Colon (tissue), 2 donors: ENCODE data around the gene DYNC1I1.

Experiments
- FAIRE-seq: peaks from 2 replicates; lab custom pipeline; 2012; peaks lifted over from hg19 to GRCh38; lab: Jason Lieb, UNC
- donor health status: control.
- donor health status: control.

DYNC1I1 gene

GRCh38 chr7:95772298-95772770, at the start of gene DYNC1I1:
Gene DYNC1I1, plus strand, starts transcription at chr7:95772554. Its CDS starts 32,176 bp downstream, at chr7:95804730.
- FAIRE-seq = no peak

DNA sequence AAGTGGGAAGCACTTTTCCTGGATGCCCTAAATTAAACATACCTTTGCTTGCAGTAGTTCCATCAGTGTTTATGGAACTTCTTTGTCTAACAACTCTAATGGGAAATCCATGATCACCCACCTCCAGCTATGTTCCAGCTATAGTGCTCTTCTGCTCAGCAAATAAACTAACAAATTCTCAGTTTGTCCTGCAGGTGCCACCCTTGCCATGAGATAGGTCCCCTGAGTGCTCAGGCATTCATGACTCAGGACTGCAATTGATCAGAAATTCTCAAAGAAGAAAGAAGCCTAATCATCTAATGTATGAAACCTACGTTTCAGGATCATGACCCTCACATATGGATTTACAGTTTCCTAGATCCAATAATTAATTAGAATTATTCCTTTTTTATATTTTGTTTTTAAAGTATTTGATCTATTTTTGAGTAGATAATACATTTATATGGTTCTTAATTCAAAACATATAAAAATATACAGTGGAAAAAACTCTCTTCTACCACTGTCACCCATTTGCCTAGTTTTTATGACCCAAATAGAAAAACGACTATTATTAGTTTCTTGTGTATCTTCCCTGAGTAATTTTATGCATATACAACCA, 48.7 kb upstream of the DYNC1I1 start:
- FAIRE-seq = no peak

- no peak for FAIRE-seq
Observed at GRCh38 chr7:95725205-95725604, 47.1 kb upstream of the DYNC1I1 start.

- no peak for FAIRE-seq
Observed at GRCh38 chr7:95730493-95731280, 41.7 kb upstream of the DYNC1I1 start.

DNA sequence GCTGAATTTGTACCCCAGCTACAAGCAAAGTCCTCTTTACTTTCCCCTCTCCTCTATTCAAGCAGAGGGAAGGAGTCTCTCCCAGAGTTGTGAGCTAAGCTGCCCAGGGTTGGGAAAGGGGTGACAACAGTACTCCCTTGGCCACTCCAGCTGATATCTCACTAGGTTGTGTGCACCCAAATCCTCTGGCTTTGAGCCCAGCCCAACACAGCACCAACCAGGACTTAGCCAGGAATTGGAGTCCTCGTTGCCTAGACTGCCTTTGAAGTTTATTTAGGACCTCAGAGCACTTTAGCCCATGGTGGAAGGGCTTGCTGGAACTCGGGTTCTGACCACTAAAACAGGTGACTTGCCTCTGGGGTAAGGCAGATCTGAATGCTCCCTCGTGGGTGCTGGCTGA, 35.7 kb upstream of the DYNC1I1 start:
- FAIRE-seq = no peak

- FAIRE-seq = no peak
Observed at GRCh38 chr7:95737828-95738505, 34.4 kb upstream of the DYNC1I1 start.

GRCh38 chr7:95749044-95749443, 23.3 kb upstream of the DYNC1I1 start:
- no peak for FAIRE-seq

DNA sequence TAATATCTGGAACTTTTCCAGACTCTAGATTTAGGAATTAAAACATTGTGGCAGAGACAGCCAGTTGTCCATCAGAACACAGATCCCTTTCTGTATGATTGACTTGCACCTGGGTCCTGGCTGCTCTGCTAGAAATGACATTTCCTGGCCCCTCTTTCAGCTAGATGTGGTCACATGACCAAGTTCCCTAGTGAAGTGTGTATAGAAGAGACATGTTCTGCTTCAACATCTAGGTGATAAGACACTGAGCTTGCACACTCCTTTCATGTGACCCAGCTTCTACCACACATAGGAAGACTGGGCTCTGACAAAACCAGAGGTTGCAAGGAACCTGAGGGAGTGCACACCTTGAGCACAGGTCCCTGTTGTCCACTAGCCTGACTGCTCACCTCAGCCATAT, 22.8 kb upstream of the DYNC1I1 start:
- no peak for FAIRE-seq

DNA sequence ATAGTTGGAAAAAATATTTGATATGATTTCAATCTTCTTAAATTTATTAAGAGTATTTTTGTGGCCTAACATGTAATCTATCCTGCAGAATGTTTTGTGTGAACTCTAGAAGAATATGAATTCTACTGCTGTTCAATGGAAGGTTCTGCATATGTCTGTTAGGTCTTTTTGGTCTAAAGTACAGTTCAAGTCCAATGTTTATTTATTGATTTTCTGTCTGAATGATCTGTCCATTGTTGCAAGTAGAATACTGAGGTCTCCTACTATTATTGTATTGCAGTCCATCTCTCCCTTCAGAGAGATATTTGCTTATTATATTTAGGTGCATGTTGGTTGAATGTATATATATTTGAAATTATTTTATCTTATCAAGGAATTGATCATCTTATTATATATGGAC, 18.9 kb upstream of the DYNC1I1 start:
- no peak for FAIRE-seq

- FAIRE-seq = no peak
Observed at GRCh38 chr7:95755277-95755934, 16.9 kb upstream of the DYNC1I1 start.

- no peak for FAIRE-seq
Observed at GRCh38 chr7:95758187-95758586, 14.2 kb upstream of the DYNC1I1 start.

DNA sequence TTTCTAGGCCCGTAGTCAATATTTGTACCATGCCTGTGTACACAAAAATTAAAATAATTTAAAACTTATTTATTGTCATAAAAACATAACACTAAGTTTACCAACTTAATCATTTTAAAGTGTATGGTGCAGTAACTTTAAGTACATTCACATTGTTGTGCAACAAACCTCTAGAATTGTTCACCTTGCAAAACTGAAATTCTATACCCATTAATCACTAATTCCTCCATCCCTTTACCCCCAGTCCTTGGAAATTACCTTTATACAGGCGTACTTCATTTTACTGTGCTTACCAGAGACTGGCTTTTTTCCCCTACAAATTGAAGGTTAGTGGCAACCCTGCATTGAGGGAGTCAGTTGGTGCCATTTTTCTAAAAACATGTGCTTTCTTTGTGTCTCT, 6.3 kb upstream of the DYNC1I1 start:
- FAIRE-seq = no peak

DNA sequence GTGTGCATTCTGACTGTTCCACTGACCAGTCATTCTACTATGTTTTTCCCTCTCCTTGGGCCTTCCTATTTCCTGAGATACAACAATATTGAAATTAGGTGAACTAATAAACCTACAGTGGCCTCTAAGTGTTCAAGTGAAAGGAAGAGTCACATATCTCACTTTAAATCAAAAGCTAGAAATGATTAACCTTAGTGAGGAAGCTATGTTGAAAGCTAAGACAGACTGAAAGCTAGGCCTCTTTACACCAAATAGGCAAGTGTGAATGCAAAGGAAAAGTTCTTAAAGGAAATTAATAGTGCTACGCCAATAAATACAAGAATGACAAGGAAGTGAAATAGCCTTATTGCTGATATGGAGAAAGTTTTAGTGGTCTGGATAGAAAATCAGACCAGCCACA, 5.7 kb upstream of the DYNC1I1 start:
- no peak for FAIRE-seq

GRCh38 chr7:95772771-95773581, 622 bp downstream of the DYNC1I1 start:
- FAIRE-seq = no peak

- FAIRE-seq = no peak
Observed at GRCh38 chr7:95776561-95777185, 4.3 kb downstream of the DYNC1I1 start.

DNA sequence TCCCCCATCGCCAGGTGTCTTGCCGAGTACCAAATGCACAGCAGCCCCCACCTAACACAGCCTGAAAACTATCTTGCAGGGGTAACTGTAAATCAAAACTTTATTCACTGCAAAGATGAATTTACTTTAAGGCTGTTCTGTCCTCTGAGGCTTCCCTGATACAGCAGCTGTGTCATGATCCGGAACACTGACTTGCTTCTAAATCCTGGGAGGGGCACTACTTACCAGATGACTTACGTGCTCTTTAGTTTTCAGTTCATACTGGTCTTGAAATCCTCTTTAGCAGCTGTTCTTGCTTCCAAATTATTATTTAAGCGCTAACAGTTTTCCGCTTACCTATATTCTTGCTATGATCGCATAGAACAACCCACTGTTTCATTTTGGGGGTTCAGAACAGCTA, 4.9 kb downstream of the DYNC1I1 start:
- FAIRE-seq = no peak

- FAIRE-seq = no peak
Observed at GRCh38 chr7:95780665-95781064, 8.3 kb downstream of the DYNC1I1 start.

DNA sequence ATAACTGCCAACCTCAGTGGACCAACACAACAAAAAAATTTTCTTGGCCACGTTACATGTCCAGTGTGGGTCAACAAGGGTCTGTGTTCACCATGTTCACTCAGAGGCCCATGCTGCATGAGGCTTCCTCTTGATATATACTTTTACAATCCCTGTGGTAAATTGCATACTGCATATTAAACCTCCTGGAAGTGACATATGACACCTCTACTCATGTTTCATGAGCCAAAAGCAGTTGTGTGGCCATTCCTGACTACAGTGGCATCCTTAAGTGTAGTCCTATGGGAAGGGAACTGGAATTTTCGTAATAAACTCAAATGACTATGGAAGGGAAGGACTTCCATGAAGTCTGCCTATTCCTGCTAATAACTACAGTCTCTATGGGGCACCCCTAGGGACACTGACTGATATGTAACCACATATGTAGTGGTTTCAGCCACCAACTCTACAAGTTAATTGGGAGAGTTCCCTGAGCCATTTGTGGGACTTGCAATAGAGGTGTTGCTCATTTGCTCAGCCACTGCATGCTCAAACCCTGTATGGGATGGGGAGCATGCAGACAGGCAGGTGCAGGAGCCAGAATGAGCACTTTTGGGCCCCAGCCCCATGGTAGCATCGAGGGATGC, 9.7 kb downstream of the DYNC1I1 start:
- no peak for FAIRE-seq

DNA sequence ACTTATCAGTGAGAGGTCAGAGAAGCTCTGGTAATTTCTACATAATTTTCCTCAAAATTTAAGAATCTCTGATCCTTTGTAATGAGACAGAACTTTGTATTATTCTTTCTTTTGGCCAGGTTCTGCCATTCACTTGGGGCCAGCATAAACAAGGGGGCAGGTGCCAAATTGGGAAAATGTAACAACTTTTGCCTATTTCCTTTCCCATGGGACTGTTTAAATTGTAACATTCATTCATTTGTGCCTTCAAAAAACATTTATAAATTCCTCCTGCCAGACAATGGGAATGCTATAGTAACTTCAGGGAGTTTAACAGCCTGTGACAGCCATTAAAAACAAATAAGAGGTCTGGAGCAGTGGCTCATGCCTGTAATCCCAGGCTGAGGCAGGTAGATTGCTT, 12.4 kb downstream of the DYNC1I1 start:
- FAIRE-seq = no peak

- FAIRE-seq = no peak
Observed at GRCh38 chr7:95788258-95788657, 15.9 kb downstream of the DYNC1I1 start.

DNA sequence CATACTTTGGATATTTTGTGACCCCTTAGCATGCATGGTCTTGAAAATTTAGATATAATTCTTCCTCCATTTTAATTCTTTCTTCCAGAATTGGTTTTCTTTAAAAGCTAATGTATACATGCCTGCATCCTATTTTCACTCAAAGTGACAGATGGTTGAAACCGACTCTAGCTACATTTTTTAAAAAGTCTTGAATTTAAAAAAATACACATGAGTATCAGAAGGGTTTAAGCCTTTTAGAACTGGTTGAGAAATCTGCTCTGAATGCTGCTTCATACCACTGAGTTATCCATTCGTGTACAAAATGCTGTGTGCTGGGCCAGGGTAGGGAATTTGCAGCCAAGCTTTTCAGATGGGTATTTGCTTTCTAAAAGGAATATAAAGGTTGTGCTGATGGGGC, 16.5 kb downstream of the DYNC1I1 start:
- FAIRE-seq = no peak
